B cell (primary cell): ENCODE data around the gene WBP4. TPM values are rescaled to one million over a fixed set of nuclear protein-coding genes. Genes with fewer than 3 reads are reported as not detected.
A peak's percentile ranks its signal among the peaks of the same experiment; 100 is the strongest.

ENCODE experiments used
- ATAC-seq: fragments of 200-7000 bp; cut with Tn5 transposase; one replicate; pipeline ENCODE4 v1.10.0; 2021; ENCODE audit warnings: low read depth, mild to moderate bottlenecking, moderate number of reproducible peaks, moderate library complexity
- CTCF ChIA-PET: fragments of 350-600 bp; sonication (Branson Sonifier 250); formaldehyde crosslinking; loops from one replicate; lab custom pipeline; 2021; ENCODE audit warnings: antibody characterized with exemption, inconsistent platforms; lab: Charles Lee
- POLR2A ChIA-PET: fragments of 350-600 bp; sonication (Branson Sonifier 250); formaldehyde crosslinking; loops from one replicate; lab custom pipeline; 2021; ENCODE audit warnings: antibody characterized with exemption; lab: Charles Lee
- DNase-seq: peaks from one replicate; pipeline ENCODE4 v3.0.0; 2013
- H2AFZ ChIP-seq: 2 replicates; pipeline ENCODE4 v1.6.1; 2012; ENCODE audit warnings: mild to moderate bottlenecking, low read depth, low read length; ENCODE audit not compliant: insufficient read depth, poor library complexity, severe bottlenecking
- H3K27ac ChIP-seq, 2 donors: 1 replicate in 1 of 2; 2 replicates in 1 of 2; pipeline ENCODE4 v1.5.1; 2012 to 2013; ENCODE audit warnings: low read length in 2 of 2, mild to moderate bottlenecking in 2 of 2, moderate library complexity in 1 of 2
- H3K27me3 ChIP-seq, 4 experiments: fragments of 200-600 bp in 1 of 4; sonication (generic) in 1 of 4; replicated peaks in 1 of 4; 1 replicate in 2 of 4; 2 replicates in 2 of 4; pipeline versions ENCODE4 v1.6.1 to v1.7.0; 2013 to 2016; ENCODE audit warnings: low read length in 3 of 4, mild to moderate bottlenecking in 2 of 4, mixed read lengths in 1 of 4, moderate library complexity in 1 of 4; ENCODE audit not compliant: insufficient read depth in 4 of 4, control insufficient read depth in 3 of 4; ENCODE audit errors: control extremely low read depth in 1 of 4
- H3K36me3 ChIP-seq, 2 experiments: replicated peaks in 1 of 2; 1 replicate in 1 of 2; 2 replicates in 1 of 2; pipeline versions ENCODE4 v1.6.1 to v1.7.1; 2013; ENCODE audit warnings: low read length in 1 of 2; ENCODE audit not compliant: insufficient read depth in 2 of 2, control insufficient read depth in 1 of 2; ENCODE audit errors: control extremely low read depth in 1 of 2, extremely low read depth in 1 of 2
- H3K4me1 ChIP-seq, 2 donors: fragments of 200-600 bp in 1 of 2; sonication (generic) in 1 of 2; 1 replicate in 1 of 2; 2 replicates in 1 of 2; pipeline versions ENCODE4 v1.5.1 to v1.6.1; 2013 to 2017; ENCODE audit warnings: low read length in 2 of 2; ENCODE audit not compliant: control insufficient read depth in 2 of 2, insufficient read depth in 2 of 2
- H3K4me2 ChIP-seq: replicated peaks from 2 replicates; pipeline ENCODE3; 2012; ENCODE audit warnings: mild to moderate bottlenecking, low read depth, low read length; ENCODE audit not compliant: poor library complexity, severe bottlenecking
- H3K4me3 ChIP-seq, 5 experiments: fragments of 200-600 bp in 1 of 5; sonication (generic) in 1 of 5; 1 replicate in 3 of 5; 2 replicates in 2 of 5; pipeline versions ENCODE4 v1.5.1 to v1.7.0; 2011 to 2016; ENCODE audit warnings: low read length in 4 of 5, mild to moderate bottlenecking in 4 of 5, low read depth in 2 of 5, control low read depth in 1 of 5, moderate library complexity in 1 of 5; ENCODE audit not compliant: insufficient read depth in 1 of 5; ENCODE audit errors: control extremely low read depth in 1 of 5, extremely low read depth in 1 of 5
- H3K79me2 ChIP-seq: fragments of 200-600 bp; sonication (generic); one replicate; pipeline ENCODE4 v1.6.0; 2016; ENCODE audit warnings: low read length; ENCODE audit not compliant: control insufficient read depth, insufficient read depth
- H3K9ac ChIP-seq: fragments of 200-600 bp; sonication (generic); 2 replicates; pipeline ENCODE4 v1.6.1; 2017; ENCODE audit warnings: mild to moderate bottlenecking, low read length, moderate library complexity
- H3K9me3 ChIP-seq, 3 donors: one replicate each; pipeline versions ENCODE4 v1.6.1 to v1.7.1; 2013; ENCODE audit warnings: low read length in 2 of 3; ENCODE audit not compliant: control insufficient read depth in 2 of 3, insufficient read depth in 1 of 3; ENCODE audit errors: control extremely low read depth in 1 of 3
- H4K20me1 ChIP-seq: 2 replicates; pipeline ENCODE4 v1.6.0; 2012; ENCODE audit warnings: mild to moderate bottlenecking, low read length; ENCODE audit not compliant: insufficient read depth, control insufficient read depth, poor library complexity, severe bottlenecking
- H3K27ac Mint-ChIP-seq: one replicate; pipeline ENCODE4 v1.8.0; 2021; ENCODE audit warnings: mixed read lengths
- H3K27me3 Mint-ChIP-seq: one replicate; pipeline ENCODE4 v1.8.0; 2021; ENCODE audit warnings: mixed read lengths
- H3K4me1 Mint-ChIP-seq: one replicate; pipeline ENCODE4 v1.8.0; 2021; ENCODE audit warnings: mixed read lengths
- H3K4me3 Mint-ChIP-seq: one replicate; pipeline ENCODE4 v1.8.0; 2021; ENCODE audit warnings: mixed read lengths
- H3K9me3 Mint-ChIP-seq: one replicate; pipeline ENCODE4 v1.8.0; 2022; ENCODE audit warnings: mixed read lengths; ENCODE audit not compliant: insufficient read depth
- CTCF ChIP-seq: fragments of 200-600 bp; IDR thresholded peaks from one replicate; pipeline ENCODE4 v1.8.0; 2022; ENCODE audit warnings: antibody characterized with exemption, mild to moderate bottlenecking
- EZH2 ChIP-seq: IDR thresholded peaks from 2 replicates; pipeline ENCODE4 v1.6.1; 2012; ENCODE audit warnings: borderline replicate concordance, low read depth, mild to moderate bottlenecking, moderate library complexity, low read length; ENCODE audit not compliant: insufficient read depth, poor library complexity, severe bottlenecking
- WGBS: methylation state at CpG from one replicate; pipeline ENCODE4 v1.1.5; 2013; ENCODE audit warnings: missing lambda C conversion rate; ENCODE audit not compliant: insufficient coverage; 5-methylcytosine and 5-hydroxymethylcytosine counted together
- intact Hi-C: fragments of 100-400 bp; cut with micrococcal nuclease; formaldehyde crosslinking; loops from one replicate; pipeline ENCODE4 v1.10.0; 2022
- polyA plus RNA-seq: library from polyadenylated mRNA; depleted of rRNA; stranded (reverse); fragments of >200 nt; gene quantifications from 2 replicates; pipeline ENCODE4 v1.2.3, GENCODE V29; 2012
- total RNA-seq, 2 donors: library from RNA; stranded (reverse); fragments of 120-200 nt in 1 of 2; gene quantifications; 1 replicate in 1 of 2; 2 replicates in 1 of 2; pipeline versions ENCODE4 v1.2.3 to v1.2.4, GENCODE V29; 2013 to 2022

Gene WBP4
- total and polyA plus RNA-seq, 2 donors (not counting 1 experiment from before 2014, with no cell fraction given): 1.8 to 10.4 TPM

- Mint-ChIP-seq H3K4me1 (peaks cover 52% of the 10 kb centered on the region), H3K4me3 (peak overlapping the region; percentile 100), H3K27me3 (no peaks in the 10 kb centered on the region), H3K27ac (peak overlapping the region; percentile 100), H3K9me3 (no peaks in the 10 kb centered on the region)
- ATAC-seq: no peak
- Histone ChIP-seq H3K79me2 (peaks cover 68% of the 10 kb centered on the region), H3K36me3 (no peaks in the 10 kb centered on the region), H3K27me3 (no peaks in the 10 kb centered on the region), H3K4me3 (peak overlapping the region; percentile 83 to 99 (median 98)), H3K4me2 (peak overlapping the region; percentile 83), H2AFZ (peak overlapping the region; percentile 93), H3K9ac (peak overlapping the region; percentile 85), H3K9me3 (no peaks in the 10 kb centered on the region), H3K4me1 (peaks cover 17 to 20% of the 10 kb centered on the region in 2 donors), H4K20me1 (no peaks in the 10 kb centered on the region), H3K27ac (peak overlapping the region; percentile 86 to 91)
- TF ChIP-seq EZH2 (no peak), CTCF (no peak)
- 2% methylated on average over 9 of the region's 15 CpGs for WGBS
- DNase-seq: no peak
- ChIA-PET CTCF (interaction anchor here (0.7 to 3.7 kb wide), 10 partner anchors 14 to 282 kb away, joined by 3 to 31 read pairs (median 4); partner anchors contain the start of gene ELF1), POLR2A (interaction anchor here (0.9 to 3.2 kb wide), 4 partner anchors 40 to 139 kb away, joined by 3 to 32 read pairs (median 8); partner anchors contain the start of gene ELF1)
- intact Hi-C loops: loop anchor here (1.0 to 5.0 kb wide), 8 partner anchors 40 to 1317 kb away; partner anchors contain the start of genes ELF1, FOXO1, KBTBD6 and KBTBD7
These were observed 1.7 kb upstream of the WBP4 start for GRCh38 chr13:41059456-41060081.
